ENCODE data around the gene DRC1. TPM values are rescaled to one million over a fixed set of nuclear protein-coding genes. Genes with fewer than 3 reads are reported as not detected.
"Not testable (repeated sequence)": the region's sequence is repeated elsewhere in the genome, so short reads cannot be mapped to it uniquely, and the experiment has no call there.

The DRC1 gene
- total RNA-seq, 2 experiments from 2014 or later = not detected

DNA sequence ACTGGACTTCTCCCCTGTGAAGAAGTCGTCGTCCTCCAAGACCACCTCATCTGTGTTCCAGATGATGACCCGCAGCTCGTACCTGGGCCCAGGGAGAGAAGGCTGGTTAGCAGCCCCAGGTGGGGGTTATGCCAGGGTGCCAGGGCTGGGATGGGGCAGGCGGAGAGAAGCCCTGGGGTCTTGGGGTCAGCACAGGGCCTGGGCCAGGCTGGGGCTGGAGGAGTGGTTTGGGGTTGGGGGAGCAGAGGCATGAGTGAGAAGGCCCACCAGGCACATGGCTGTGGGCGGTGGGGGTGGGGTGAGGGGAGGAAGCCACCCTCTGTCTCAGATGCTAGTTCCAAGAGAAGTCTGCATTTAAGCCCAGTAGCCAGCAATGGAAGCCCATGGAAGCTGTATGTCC is 60.4 kb downstream of the DRC1 start:
- DNase-seq = no peak

DNA sequence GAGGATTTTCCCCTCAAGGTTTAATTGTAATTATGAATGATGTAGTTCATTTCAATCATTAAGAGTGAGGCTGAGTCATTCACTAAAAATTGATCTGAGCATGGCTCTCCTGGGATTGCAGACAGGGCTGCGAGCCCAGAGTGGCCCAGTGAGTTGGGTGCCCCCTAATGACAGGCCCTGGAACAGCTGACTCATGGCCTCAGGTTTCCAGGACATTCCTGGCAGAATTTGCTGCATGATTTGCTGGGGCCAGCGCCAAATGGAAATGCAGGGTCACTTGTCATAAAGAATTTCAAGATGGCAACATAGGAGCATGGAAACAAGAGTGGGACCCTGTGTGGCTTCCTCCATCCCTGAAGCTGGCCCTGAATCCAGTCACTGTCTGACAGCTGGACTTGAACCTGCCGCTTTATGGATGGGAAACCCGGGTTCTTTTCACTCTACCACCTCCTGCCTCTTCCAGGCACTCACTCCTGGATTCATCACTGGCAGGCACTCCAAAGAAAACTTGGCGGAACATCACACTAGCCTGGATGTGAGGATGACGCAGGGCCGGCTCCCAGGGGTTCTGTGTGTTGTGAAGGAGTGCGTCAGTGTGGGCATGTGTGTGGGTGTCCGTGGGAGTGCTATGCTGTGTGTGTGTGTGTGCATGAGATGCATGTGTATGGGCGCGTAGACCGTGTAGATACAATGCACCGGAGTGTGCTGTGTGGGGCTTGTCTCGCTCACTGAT is 61.0 kb downstream of the DRC1 start:
- POLR2A ChIA-PET = no interaction called here
- H3K4me3 Mint-ChIP-seq = no peak overlapping the region
- no peaks in the 10 kb centered on the region for H3K4me1 Mint-ChIP-seq (ENCODE audit: low read depth)
- CTCF ChIA-PET = no interaction called here
- no peaks in the 10 kb centered on the region for H3K9me3 Mint-ChIP-seq
- intact Hi-C loops (cut with micrococcal nuclease) = no loop called here
- H3K27ac Mint-ChIP-seq = no peak overlapping the region
- H3K27me3 Mint-ChIP-seq = no peaks in the 10 kb centered on the region
- DNase-seq = peak; percentile 26
- no peaks in the 10 kb centered on the region for H3K36me3 Mint-ChIP-seq

More for the DNA sequence above, 60.4 kb downstream of the DRC1 start:
- no peak overlapping the region for H3K27ac Mint-ChIP-seq
- no peaks in the 10 kb centered on the region for H3K36me3 Mint-ChIP-seq
- CTCF ChIA-PET = no interaction called here
- H3K9me3 Mint-ChIP-seq = no peaks in the 10 kb centered on the region
- H3K4me3 Mint-ChIP-seq = no peak overlapping the region
- no peaks in the 10 kb centered on the region for H3K4me1 Mint-ChIP-seq (ENCODE audit: low read depth)
- POLR2A ChIA-PET = no interaction called here
- intact Hi-C loops (cut with micrococcal nuclease) = no loop called here
- H3K27me3 Mint-ChIP-seq = no peaks in the 10 kb centered on the region

DNA sequence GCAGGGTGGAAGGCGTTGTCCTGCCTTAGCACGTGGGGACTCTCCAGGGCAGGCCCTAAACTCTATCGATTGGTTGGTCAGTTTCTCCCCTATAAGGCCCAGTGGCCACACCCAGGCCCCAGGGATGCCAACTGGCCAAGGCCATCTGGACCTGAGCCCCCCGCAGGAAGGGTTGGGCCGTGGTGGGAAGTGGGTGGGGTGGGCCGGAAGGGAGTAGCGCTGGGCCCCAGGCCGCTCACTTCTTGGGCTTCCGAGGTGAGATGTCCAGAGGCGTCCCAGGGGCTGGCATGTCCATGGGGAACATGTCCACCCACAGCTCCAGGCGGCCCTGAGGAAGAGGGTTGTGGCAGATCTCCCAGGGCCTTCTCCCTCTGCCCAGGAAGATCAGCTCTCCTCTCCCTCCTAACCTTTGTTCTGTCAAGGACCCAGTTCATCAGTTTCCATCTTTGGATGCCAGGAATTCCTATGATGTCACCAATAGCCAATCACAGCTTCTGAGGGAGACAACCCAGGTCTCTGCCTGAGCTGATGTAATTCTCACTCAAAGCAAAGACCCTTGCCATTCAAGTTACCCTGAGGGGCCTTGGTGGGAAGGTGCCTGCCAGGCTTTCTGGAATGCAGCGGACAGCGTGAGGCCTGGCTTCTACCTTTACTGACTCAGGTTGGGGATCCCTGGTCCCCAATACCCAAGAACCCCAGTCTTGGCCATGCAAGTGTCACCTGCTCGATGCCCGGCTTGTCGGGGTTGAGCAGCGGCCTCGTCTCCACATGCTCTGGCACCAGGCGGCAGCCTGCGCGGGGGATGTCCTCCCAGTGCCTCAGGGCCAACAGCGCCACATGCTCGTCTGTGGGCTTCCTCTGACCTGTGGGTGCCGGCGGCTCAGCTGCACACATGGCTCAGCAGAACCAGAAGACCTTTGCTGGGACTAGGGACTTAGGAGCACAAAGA is 61.8 kb downstream of the DRC1 start:
- CTCF ChIA-PET = no interaction called here
- POLR2A ChIA-PET = no interaction called here
- Mint-ChIP-seq H3K36me3 (no peaks in the 10 kb centered on the region), H3K4me3 (no peak overlapping the region), H3K4me1 (ENCODE audit: low read depth) (no peaks in the 10 kb centered on the region), H3K9me3 (peaks cover 3% of the 10 kb centered on the region), H3K27me3 (no peaks in the 10 kb centered on the region), H3K27ac (no peak overlapping the region)
- intact Hi-C loops (cut with micrococcal nuclease) = no loop called here
- no peak for DNase-seq

DNA sequence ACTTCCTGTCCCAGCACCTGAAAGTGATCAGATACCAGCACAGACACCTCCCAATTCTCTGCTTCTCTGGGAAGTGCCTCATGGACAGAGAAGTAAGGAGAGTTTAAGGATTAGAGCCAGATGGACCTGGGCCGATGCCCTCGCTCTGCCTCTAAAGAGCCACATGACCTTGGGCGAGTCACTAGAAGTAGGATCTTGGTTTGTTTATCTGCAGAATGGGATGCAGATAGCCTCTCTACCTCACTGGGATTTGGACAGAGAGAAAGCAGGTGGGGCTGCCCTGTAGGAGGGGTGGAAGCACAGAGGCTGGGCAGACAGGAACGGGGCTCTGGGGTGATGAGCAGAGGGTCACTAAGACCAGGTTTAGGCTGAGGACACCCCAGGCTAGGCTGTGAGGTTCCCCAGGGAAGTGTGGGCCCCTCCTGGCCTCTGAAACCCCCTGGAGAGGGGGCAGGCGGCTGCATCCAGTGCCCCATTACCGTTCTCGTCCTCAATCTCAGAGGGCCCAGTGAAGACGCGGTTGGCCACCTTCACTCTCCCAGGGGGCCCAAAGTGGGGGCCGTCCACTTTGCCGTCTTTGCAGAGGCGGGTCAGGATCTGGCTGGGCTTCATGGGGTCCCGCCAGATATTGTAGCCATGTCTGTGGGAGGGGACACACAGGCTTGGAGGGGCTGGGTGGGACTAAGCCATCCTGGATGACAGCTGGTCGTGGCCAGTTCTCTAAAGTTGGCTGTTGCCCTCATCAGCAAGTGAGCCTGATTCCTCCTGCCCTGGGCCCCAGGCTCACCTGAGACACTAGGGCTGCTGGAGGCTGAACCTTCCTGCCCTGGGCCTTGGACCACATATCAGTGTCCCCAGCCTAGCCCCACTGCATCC is 62.9 kb downstream of the DRC1 start:
- no peaks in the 10 kb centered on the region for H3K4me1 Mint-ChIP-seq (ENCODE audit: low read depth)
- peaks cover 10% of the 10 kb centered on the region for H3K9me3 Mint-ChIP-seq
- no peak overlapping the region for H3K27ac Mint-ChIP-seq
- intact Hi-C loops (cut with micrococcal nuclease) = loop anchor here (5.0 kb wide), 2 partner anchors 132 to 292 kb away; partner anchors contain the start of gene GAREM2
- ChIA-PET POLR2A (no interaction called here), CTCF (no interaction called here)
- no peak overlapping the region for H3K4me3 Mint-ChIP-seq
- no peaks in the 10 kb centered on the region for H3K27me3 Mint-ChIP-seq
- no peak for DNase-seq
- no peaks in the 10 kb centered on the region for H3K36me3 Mint-ChIP-seq

DNA sequence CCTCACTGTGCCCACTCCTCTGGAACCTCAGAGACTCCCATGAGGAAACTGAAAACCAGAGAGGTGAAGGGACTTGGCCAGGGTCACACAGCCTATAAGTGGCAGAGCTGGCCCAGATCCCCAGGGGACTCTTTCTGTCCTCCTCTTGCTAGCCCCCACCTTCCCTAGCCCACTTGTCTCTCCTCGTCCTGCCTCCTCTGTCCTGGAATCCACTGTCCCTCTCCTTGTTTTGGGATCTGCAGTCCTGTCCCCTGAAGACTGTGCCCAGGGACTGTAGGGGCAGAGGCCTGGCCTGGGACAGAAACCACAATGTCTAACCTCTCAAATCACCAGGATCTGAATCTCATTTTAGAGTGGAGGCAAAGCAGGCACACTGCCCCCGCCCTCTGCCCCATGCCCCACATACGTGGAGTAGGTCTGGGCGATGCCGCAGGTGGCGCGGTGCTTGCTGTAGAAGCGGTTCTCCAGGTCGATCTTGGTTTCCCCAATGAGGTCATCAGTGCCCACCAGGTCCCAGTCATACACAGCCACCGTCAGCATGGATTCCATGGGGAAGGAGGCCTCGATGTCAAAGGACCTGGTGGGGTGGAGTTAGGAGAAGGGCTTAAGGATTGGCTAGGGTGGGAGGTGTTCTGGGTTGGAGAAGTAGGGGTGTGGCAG is 63.7 kb downstream of the DRC1 start:
- intact Hi-C loops (cut with micrococcal nuclease) = loop anchor here (5.0 kb wide), 2 partner anchors 133 to 293 kb away; partner anchors contain the start of gene GAREM2
- CTCF ChIA-PET = no interaction called here
- Mint-ChIP-seq H3K4me3 (no peak overlapping the region), H3K36me3 (no peaks in the 10 kb centered on the region), H3K27ac (no peak overlapping the region), H3K27me3 (no peaks in the 10 kb centered on the region), H3K4me1 (ENCODE audit: low read depth) (no peaks in the 10 kb centered on the region), H3K9me3 (peaks cover 15% of the 10 kb centered on the region)
- DNase-seq = no peak
- POLR2A ChIA-PET = no interaction called here

DNA sequence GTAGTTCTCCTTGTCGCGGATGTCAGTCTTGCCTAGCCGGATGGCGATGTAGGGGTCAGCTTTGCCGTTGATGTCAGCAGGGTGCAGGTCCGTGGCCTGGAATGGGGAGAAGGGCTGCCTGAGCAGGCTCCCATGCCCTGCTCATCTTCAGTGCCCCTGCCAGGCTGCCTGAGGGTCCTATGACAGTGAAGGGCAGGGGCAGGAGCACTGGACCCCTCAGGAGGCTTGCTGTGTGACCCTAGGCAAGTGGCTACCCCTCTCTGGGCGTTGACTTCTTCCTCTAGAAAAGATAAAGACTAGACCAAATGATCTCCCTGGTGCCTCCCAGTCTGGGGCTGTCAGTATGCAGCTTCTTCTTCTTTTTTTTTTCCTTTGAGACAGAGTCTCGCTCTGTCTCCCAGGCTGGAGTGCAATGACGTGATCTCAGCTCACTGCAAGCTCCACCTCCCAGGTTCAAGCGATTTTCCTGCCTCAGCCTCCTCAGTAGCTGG is 64.3 kb downstream of the DRC1 start:
- no peaks in the 10 kb centered on the region for H3K36me3 Mint-ChIP-seq
- H3K27me3 Mint-ChIP-seq = no peaks in the 10 kb centered on the region
- intact Hi-C loops (cut with micrococcal nuclease) = loop anchor here (5.0 kb wide), 2 partner anchors 134 to 294 kb away; partner anchors contain the start of gene GAREM2
- H3K4me1 Mint-ChIP-seq (ENCODE audit: low read depth) = no peaks in the 10 kb centered on the region
- H3K27ac Mint-ChIP-seq = no peak overlapping the region
- peaks cover 15% of the 10 kb centered on the region for H3K9me3 Mint-ChIP-seq
- CTCF ChIA-PET = interaction anchor here (2.0 kb wide), 1 partner anchor 112 kb away, joined by 5 read pairs; no protein-coding TSS in a partner anchor
- H3K4me3 Mint-ChIP-seq = no peak overlapping the region
- POLR2A ChIA-PET = no interaction called here
- DNase-seq = no peak

DNA sequence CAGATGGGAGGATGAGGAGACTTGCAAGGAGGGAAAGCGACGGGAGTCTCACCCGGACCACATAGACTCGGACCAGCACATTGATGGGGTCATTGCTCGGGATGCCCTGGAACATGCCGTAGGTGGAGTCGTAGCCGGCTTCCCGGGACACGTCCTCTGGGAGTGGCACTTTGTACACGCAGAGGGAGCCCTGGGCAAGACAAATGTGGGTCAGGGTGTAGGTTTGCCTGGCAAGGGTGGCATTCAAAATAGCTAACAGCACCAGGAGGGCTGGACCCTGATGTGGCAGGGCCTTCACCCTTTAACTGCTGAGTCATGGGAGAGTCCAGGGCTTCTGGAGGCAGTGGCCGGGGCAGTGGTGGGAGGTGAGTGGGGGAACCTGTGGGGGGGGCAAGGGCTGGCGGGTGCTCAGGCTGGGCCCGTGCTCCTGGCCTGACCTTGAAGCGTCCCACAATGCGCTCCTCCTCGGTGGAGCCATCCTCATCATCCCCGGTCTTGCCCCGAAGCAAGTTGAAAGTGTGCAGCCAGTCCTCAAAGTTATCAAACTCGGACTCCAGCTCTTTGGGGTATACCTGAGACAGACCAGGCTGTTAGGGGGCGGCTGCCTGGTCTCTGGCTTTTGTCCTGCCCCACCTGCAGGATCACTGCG is 65.1 kb downstream of the DRC1 start:
- no peak for DNase-seq
- intact Hi-C loops (cut with micrococcal nuclease) = loop anchor here (5.0 kb wide), 2 partner anchors 134 to 294 kb away; partner anchors contain the start of gene GAREM2
- ChIA-PET CTCF (interaction anchor here (1.6 to 2.0 kb wide), 2 partner anchors 111 to 516 kb away, joined by 5 to 6 read pairs; no protein-coding TSS in a partner anchor), POLR2A (no interaction called here)
- H3K27me3 Mint-ChIP-seq = no peaks in the 10 kb centered on the region
- H3K4me1 Mint-ChIP-seq (ENCODE audit: low read depth) = no peaks in the 10 kb centered on the region
- H3K27ac Mint-ChIP-seq = no peak overlapping the region
- H3K4me3 Mint-ChIP-seq = no peak overlapping the region
- no peaks in the 10 kb centered on the region for H3K36me3 Mint-ChIP-seq
- H3K9me3 Mint-ChIP-seq = peaks cover 15% of the 10 kb centered on the region

DNA sequence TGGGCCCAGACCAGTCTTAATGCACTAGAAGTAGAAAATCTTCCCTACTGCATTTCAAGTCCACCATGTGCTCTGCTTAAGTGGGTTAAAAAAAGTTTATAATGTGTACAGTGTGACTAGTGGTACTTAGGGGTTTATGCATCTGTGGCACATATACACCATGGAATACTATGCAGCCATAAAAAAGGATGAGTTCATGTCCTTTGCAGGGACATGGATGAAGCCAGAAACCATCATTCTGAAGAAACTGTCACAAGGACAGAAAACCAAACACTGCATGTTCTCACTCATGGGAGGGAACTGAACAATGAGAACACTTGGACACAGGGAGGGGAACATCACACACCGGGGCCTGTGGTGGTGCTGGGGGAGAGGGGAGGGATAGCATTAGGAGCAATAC is 66.8 kb downstream of the DRC1 start:
- CTCF ChIA-PET = interaction anchor here (0.8 to 2.1 kb wide), 7 partner anchors 9 to 518 kb away, joined by 3 to 7 read pairs (median 4); no protein-coding TSS in a partner anchor
- H3K4me1 Mint-ChIP-seq (ENCODE audit: low read depth); POLR2A ChIA-PET; H3K27ac Mint-ChIP-seq; H3K36me3 Mint-ChIP-seq; DNase-seq; H3K27me3 Mint-ChIP-seq; H3K4me3 Mint-ChIP-seq: not testable (repeated sequence)
- peaks cover 15% of the 10 kb centered on the region for H3K9me3 Mint-ChIP-seq
- intact Hi-C loops (cut with micrococcal nuclease) = loop anchor here (5.0 kb wide), 2 partner anchors 136 to 296 kb away; partner anchors contain the start of gene GAREM2

DNA sequence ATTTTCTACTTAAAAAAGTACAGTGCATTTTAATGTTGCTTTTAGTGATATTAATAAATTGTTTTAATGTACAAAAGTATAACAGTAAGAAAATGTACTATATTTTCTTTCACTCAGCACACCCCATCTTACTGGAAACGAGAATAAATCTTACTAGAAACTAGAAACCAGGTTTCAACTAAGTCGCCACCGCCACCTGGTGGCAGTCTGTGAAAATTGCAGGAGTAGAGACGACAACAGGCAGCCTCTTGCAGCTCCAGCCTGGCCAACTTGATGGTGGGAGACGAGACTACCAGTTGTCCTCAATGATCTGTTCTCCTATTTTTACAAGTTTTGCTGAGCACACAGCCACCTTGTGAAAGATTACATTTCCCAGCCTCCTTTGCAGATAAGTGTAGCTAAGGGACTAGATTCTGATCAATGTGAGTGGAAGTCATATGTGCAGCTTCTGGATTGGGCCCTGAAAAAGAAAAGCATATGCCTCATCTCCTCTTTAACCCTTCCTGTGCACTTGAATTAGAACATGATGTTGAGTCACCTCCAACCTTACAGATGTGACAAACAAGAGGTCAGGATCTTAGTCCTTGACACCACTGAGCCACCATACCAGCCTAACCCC is 67.5 kb downstream of the DRC1 start:
- ChIA-PET CTCF (interaction anchor here (0.6 to 2.1 kb wide), 12 partner anchors 8 to 519 kb away, joined by 3 to 7 read pairs (median 4); no protein-coding TSS in a partner anchor), POLR2A (interaction anchor here (0.6 kb wide), 1 partner anchor 34 kb away, joined by 3 read pairs; no protein-coding TSS in a partner anchor)
- H3K4me1 Mint-ChIP-seq (ENCODE audit: low read depth) = no peaks in the 10 kb centered on the region
- DNase-seq = peak; percentile 83
- H3K27me3 Mint-ChIP-seq = no peaks in the 10 kb centered on the region
- H3K27ac Mint-ChIP-seq = no peak overlapping the region
- intact Hi-C loops (cut with micrococcal nuclease) = loop anchor here (5.0 kb wide), 2 partner anchors 137 to 297 kb away; partner anchors contain the start of gene GAREM2
- H3K9me3 Mint-ChIP-seq = peaks cover 15% of the 10 kb centered on the region
- H3K36me3 Mint-ChIP-seq = no peaks in the 10 kb centered on the region
- H3K4me3 Mint-ChIP-seq = no peak overlapping the region

DNA sequence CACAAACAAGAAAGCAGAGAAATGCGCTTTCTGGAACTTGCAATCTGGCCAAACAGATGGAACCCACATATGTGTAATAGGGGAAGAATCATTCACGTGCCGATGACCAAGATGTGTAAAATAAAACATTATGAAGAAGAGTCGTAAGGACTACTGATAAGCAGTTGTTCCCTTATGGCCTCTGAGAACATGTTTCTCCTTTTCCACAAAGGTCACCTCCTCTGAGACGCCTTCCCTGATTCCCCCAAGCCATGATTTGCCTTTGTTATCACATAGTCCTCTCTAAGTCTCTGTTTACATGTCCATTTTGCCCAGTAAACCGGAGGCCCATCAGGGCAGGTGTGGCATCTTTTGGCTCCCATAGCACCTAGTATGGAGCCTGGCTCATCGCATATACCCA is 68.2 kb downstream of the DRC1 start:
- Mint-ChIP-seq H3K4me1 (ENCODE audit: low read depth) (no peaks in the 10 kb centered on the region), H3K36me3 (no peaks in the 10 kb centered on the region), H3K27me3 (no peaks in the 10 kb centered on the region), H3K4me3 (no peak overlapping the region), H3K9me3 (peaks cover 15% of the 10 kb centered on the region), H3K27ac (no peak overlapping the region)
- POLR2A ChIA-PET = interaction anchor here (0.6 kb wide), 1 partner anchor 35 kb away, joined by 3 read pairs; no protein-coding TSS in a partner anchor
- CTCF ChIA-PET = interaction anchor here (1.0 to 2.1 kb wide), 5 partner anchors 10 to 154 kb away, joined by 3 to 7 read pairs (median 5); no protein-coding TSS in a partner anchor
- DNase-seq = no peak
- intact Hi-C loops (cut with micrococcal nuclease) = loop anchor here (5.0 kb wide), 2 partner anchors 138 to 298 kb away; partner anchors contain the start of gene GAREM2

Measured in activated CD4-positive, alpha-beta memory T cell treated with anti-CD3 and anti-CD28 coated beads for 36 hours (primary cell).